ENCODE results near the gene TP53BP1.

GRCh38 chr15:43517354-43518196, 24.6 kb upstream of the TP53BP1 start, which contains the start of gene MAP1A:
- TF ChIP-seq, protein P1, sequence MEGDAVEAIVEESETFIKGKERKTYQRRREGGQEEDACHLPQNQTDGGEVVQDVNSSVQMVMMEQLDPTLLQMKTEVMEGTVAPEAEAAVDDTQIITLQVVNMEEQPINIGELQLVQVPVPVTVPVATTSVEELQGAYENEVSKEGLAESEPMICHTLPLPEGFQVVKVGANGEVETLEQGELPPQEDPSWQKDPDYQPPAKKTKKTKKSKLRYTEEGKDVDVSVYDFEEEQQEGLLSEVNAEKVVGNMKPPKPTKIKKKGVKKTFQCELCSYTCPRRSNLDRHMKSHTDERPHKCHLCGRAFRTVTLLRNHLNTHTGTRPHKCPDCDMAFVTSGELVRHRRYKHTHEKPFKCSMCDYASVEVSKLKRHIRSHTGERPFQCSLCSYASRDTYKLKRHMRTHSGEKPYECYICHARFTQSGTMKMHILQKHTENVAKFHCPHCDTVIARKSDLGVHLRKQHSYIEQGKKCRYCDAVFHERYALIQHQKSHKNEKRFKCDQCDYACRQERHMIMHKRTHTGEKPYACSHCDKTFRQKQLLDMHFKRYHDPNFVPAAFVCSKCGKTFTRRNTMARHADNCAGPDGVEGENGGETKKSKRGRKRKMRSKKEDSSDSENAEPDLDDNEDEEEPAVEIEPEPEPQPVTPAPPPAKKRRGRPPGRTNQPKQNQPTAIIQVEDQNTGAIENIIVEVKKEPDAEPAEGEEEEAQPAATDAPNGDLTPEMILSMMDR (IDR thresholded peaks at IDR 0.05) = no peak
- TF ChIP-seq POLR2A (IDR thresholded peaks at IDR 0.05) = no peak

All from testis (tissue), 2 donors.